ENCODE results near the gene ERFE.
"Not testable (repeated sequence)": the region's sequence is repeated elsewhere in the genome, so short reads cannot be mapped to it uniquely, and the experiment has no call there.

Gene ERFE

DNA sequence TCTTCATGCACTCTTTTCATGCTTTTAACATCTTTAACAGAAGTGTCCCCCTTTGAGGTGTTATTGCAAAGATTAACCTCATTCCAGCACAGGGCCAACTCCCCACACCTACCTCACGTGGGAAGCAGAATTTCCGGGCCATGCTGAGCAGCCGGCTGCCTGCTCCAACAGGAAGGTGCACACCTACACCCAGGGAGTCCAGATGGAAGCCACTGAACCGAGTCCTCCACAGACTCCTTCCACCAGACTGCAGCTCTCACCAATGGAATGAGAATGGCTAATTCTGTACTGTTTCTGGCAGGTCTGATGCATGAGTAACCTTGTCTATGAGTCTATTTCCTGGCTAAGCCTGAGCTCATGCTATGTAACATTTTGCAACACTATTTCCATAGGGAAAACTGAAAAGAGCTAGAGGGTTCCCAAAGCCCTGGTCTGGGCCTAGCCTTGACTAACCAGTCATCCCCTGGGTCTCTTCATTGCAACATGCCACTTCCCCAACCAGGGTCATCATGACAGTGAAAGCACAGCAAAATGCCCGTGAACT, 11.0 kb downstream of the ERFE start:
- no peak for TF ChIP-seq CTCF (IDR thresholded peaks at IDR 0.05; ENCODE audit: low read depth, low read length)
- DNase-seq (ENCODE audit: extremely low read depth, low read depth) = peak; percentile 81

GRCh38 chr2:238170386-238171071, 11.8 kb downstream of the ERFE start:
- no peak for TF ChIP-seq CTCF (IDR thresholded peaks at IDR 0.05; ENCODE audit: low read depth, low read length)
- DNase-seq (ENCODE audit: extremely low read depth, low read depth) = no peak

- DNase-seq (ENCODE audit: extremely low read depth, low read depth) = not testable (repeated sequence)
These were observed 12.3 kb downstream of the ERFE start for GRCh38 chr2:238171072-238171431.

- no peak for TF ChIP-seq CTCF (IDR thresholded peaks at IDR 0.05; ENCODE audit: low read depth, low read length)
- DNase-seq (ENCODE audit: extremely low read depth, low read depth) = no peak
These were observed 12.9 kb downstream of the ERFE start for GRCh38 chr2:238171575-238172187.

DNA sequence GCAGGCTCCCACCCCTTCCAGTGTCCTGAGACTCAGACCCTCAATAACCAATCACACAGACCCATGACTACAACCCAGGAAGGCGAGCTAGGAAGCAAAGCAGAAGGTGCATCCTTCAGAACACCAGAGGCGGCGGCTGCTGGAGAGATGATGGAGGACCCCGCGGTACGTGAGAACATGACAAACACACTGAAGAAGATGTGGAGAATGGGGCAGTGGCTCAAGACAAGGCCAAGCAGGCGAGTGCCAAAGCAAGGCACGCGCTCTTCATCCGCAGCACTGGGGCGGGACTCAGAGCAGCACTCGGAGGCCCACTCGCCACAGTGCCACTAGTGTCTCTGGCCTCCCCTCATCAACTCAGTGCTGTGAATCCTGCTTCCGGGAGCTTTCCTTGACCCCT, 13.7 kb downstream of the ERFE start:
- TF ChIP-seq CTCF (IDR thresholded peaks at IDR 0.05; ENCODE audit: low read depth, low read length) = no peak
- no peak for DNase-seq (ENCODE audit: extremely low read depth, low read depth)

- DNase-seq (ENCODE audit: extremely low read depth, low read depth) = no peak
- no peak; the same call in 1 of the 2 replicates for TF ChIP-seq CTCF (IDR thresholded peaks at IDR 0.05; ENCODE audit: low read depth, low read length)
These were observed 14.9 kb downstream of the ERFE start for GRCh38 chr2:238173692-238174091.

- no peak for TF ChIP-seq CTCF (IDR thresholded peaks at IDR 0.05; ENCODE audit: low read depth, low read length)
- no peak for DNase-seq (ENCODE audit: extremely low read depth, low read depth)
These were observed 15.5 kb downstream of the ERFE start for GRCh38 chr2:238174291-238174690.

Measured in AG09319 (cell line).